Calu3 (cell line): ENCODE data around the gene TUT7. TPM values are rescaled to one million over a fixed set of nuclear protein-coding genes. Genes with fewer than 3 reads are reported as not detected.

Source experiments
- BruUV-seq: library from RNA; stranded (reverse); fragments of 400-500 nt; replicated peaks from 2 replicates; lab custom pipeline; 2021; lab: Mats Ljungman, UMichigan
- CTCF ChIA-PET: fragments of 300-600 bp; sonication (Branson Sonifier 250); formaldehyde crosslinking; loops from one replicate; lab custom pipeline; 2022; ENCODE audit warnings: antibody characterized with exemption; lab: Charles Lee
- DNase-seq: peaks from one replicate; pipeline ENCODE4 v3.0.0; 2022
- H3K27ac Mint-ChIP-seq: one replicate; pipeline ENCODE4 v1.8.0; 2022; ENCODE audit warnings: mixed read lengths; ENCODE audit not compliant: unreplicated experiment
- H3K27me3 Mint-ChIP-seq: one replicate; pipeline ENCODE4 v1.8.0; 2022; ENCODE audit warnings: mixed read lengths; ENCODE audit not compliant: unreplicated experiment
- H3K36me3 Mint-ChIP-seq: one replicate; pipeline ENCODE4 v1.8.0; 2022; ENCODE audit warnings: mild to moderate bottlenecking, moderate library complexity, mixed read lengths; ENCODE audit not compliant: insufficient read depth, unreplicated experiment
- H3K4me1 Mint-ChIP-seq: one replicate; pipeline ENCODE4 v1.8.0; 2022; ENCODE audit warnings: mild to moderate bottlenecking, low read depth, mixed read lengths; ENCODE audit not compliant: unreplicated experiment
- H3K4me3 Mint-ChIP-seq: one replicate; pipeline ENCODE4 v1.8.0; 2022; ENCODE audit warnings: mild to moderate bottlenecking, low read depth, moderate library complexity, mixed read lengths; ENCODE audit not compliant: unreplicated experiment
- H3K9me3 Mint-ChIP-seq: one replicate; pipeline ENCODE4 v1.8.0; 2022; ENCODE audit warnings: low read depth, mixed read lengths; ENCODE audit not compliant: unreplicated experiment
- CTCF ChIP-seq: fragments of 200-600 bp; IDR thresholded peaks from one replicate; pipeline ENCODE4 v1.8.0; 2022; ENCODE audit warnings: antibody characterized with exemption; ENCODE audit not compliant: unreplicated experiment
- intact Hi-C: fragments of 100-400 bp; cut with micrococcal nuclease; formaldehyde crosslinking; loops from one replicate; pipeline ENCODE4 v1.10.0; 2022; ENCODE audit not compliant: unreplicated experiment
- total RNA-seq: library from RNA; stranded (reverse); gene quantifications from 2 replicates; pipeline ENCODE4 v1.2.3, GENCODE V29; 2022

TUT7 gene
- total RNA-seq, 1 experiment from 2014 or later, result 16.2 TPM

GRCh38 chr9:86277072-86277471, 77.1 kb downstream of the TUT7 start:
- TF ChIP-seq CTCF, result no peak
- no peak overlapping the region for H3K4me3 Mint-ChIP-seq
- CTCF ChIA-PET, result no interaction called here
- intact Hi-C loops, result no loop called here
- BruUV-seq, result no TSS peak
- H3K9me3 Mint-ChIP-seq, result no peaks in the 10 kb centered on the region
- no peak overlapping the region for H3K27ac Mint-ChIP-seq
- H3K36me3 Mint-ChIP-seq, result peaks cover 13% of the 10 kb centered on the region
- DNase-seq, result no peak
- no peaks in the 10 kb centered on the region for H3K27me3 Mint-ChIP-seq
- H3K4me1 Mint-ChIP-seq, result peaks cover 16% of the 10 kb centered on the region

- BruUV-seq, result no TSS peak
- no peaks in the 10 kb centered on the region for H3K9me3 Mint-ChIP-seq
- no peaks in the 10 kb centered on the region for H3K27me3 Mint-ChIP-seq
- H3K4me1 Mint-ChIP-seq, result peaks cover 16% of the 10 kb centered on the region
- DNase-seq, result no peak
- peaks cover 5% of the 10 kb centered on the region for H3K36me3 Mint-ChIP-seq
- intact Hi-C loops, result no loop called here
- CTCF ChIA-PET, result no interaction called here
- TF ChIP-seq CTCF, result no peak
- no peak overlapping the region for H3K4me3 Mint-ChIP-seq
- no peak overlapping the region for H3K27ac Mint-ChIP-seq
These were observed 78.2 kb downstream of the TUT7 start for GRCh38 chr9:86275962-86276361.

DNA sequence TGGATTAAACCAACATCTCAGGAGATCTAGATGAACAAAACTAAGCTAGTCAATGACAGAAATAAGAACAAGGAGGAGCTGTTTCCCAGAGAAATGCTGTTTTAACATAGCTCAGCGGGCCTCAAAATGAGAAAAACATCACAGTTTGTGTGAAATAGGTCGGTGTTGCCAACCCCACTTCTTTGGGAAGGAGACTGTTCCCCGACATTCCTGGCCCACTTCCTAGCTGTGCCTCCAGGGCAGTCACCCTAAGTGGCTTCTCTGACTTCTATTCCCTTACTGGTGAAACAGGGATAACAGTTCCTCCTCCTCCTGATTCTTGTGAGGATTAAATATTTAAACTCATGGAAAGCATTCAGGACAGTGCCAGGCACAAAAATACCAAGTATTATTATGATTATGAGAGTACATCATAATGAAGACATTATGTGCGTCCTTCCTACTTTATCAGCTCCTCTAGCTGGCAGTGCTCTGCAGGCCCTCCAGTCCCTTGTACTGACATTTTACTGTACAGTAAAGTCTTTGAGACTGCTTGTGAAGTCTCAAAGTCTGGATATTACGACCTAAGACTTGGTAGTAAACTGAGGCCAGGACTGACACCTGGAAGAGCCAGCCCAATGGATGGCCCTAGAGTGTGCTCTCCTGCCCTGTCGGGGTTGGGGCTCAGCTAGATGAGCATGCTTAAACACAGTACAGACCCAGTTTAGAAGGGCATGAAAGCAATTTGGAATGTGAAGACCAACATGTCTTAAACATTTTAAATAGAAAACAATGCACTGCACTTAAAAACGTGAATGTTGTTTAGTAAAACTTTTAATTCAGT, 79.2 kb downstream of the TUT7 start:
- CTCF ChIA-PET, result no interaction called here
- no peak for DNase-seq
- Mint-ChIP-seq H3K27me3 (no peaks in the 10 kb centered on the region), H3K9me3 (no peaks in the 10 kb centered on the region), H3K4me3 (no peak overlapping the region), H3K36me3 (peaks cover 5% of the 10 kb centered on the region), H3K4me1 (peaks cover 15% of the 10 kb centered on the region), H3K27ac (no peak overlapping the region)
- BruUV-seq, result no TSS peak
- TF ChIP-seq CTCF, result no peak
- intact Hi-C loops, result no loop called here

GRCh38 chr9:86272221-86272620, 82.0 kb downstream of the TUT7 start:
- H3K9me3 Mint-ChIP-seq, result no peaks in the 10 kb centered on the region
- CTCF ChIA-PET, result no interaction called here
- H3K36me3 Mint-ChIP-seq, result peaks cover 5% of the 10 kb centered on the region
- intact Hi-C loops, result no loop called here
- H3K4me1 Mint-ChIP-seq, result peaks cover 8% of the 10 kb centered on the region
- no peak for DNase-seq
- no peak for TF ChIP-seq CTCF
- H3K4me3 Mint-ChIP-seq, result no peak overlapping the region
- no TSS peak for BruUV-seq
- H3K27me3 Mint-ChIP-seq, result no peaks in the 10 kb centered on the region
- no peak overlapping the region for H3K27ac Mint-ChIP-seq
